Activated CD8-positive, alpha-beta memory T cell treated with anti-CD3 and anti-CD28 coated beads, Interleukin-2, amount 50 U/mL, for 48 hours (primary cell): ENCODE data around the gene SPATA6.
"Not testable (repeated sequence)": the region's sequence is repeated elsewhere in the genome, so short reads cannot be mapped to it uniquely, and the experiment has no call there.

ENCODE experiments used
- DNase-seq: peaks from one replicate; pipeline ENCODE4 v3.0.0-alpha.2; 2020

The SPATA6 gene

GRCh38 chr1:48471691-48472576 is at the start of gene SPATA6:
TSS of gene SPATA6 (minus strand) at chr1:48472204. CDS start at chr1:48472008, 196 bp downstream.
- peak; percentile 97 for DNase-seq

DNA sequence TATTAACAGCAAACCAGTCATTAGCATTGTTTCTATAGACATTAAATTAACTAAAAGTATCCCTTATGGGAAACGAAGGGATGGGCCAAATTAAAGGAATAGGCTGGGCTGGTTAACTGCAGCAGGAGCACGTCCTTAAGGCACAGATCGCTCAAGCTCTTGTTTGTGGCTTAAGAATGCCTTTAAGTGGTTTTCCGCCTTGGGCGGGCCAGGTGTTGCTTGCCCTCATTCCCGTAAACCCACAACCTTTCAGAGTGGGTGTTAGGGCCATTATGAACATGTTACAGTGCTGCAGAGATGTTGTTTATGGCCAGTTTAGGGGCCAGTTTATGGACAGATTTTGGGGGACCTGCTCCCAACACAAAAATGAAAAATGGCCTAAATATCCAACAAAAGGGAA is 47.9 kb upstream of the SPATA6 start:
- DNase-seq = not testable (repeated sequence)

GRCh38 chr1:48506870-48507269 is 34.9 kb upstream of the SPATA6 start:
- no peak for DNase-seq

- DNase-seq = no peak
These were observed 28.8 kb upstream of the SPATA6 start for GRCh38 chr1:48500541-48501450.

- DNase-seq = no peak
These were observed 27.3 kb upstream of the SPATA6 start for GRCh38 chr1:48499211-48499735.

GRCh38 chr1:48498096-48498791 is 26.2 kb upstream of the SPATA6 start:
- peak; percentile 89 for DNase-seq

- no peak for DNase-seq
These were observed 23.9 kb upstream of the SPATA6 start for GRCh38 chr1:48495911-48496310.

DNA sequence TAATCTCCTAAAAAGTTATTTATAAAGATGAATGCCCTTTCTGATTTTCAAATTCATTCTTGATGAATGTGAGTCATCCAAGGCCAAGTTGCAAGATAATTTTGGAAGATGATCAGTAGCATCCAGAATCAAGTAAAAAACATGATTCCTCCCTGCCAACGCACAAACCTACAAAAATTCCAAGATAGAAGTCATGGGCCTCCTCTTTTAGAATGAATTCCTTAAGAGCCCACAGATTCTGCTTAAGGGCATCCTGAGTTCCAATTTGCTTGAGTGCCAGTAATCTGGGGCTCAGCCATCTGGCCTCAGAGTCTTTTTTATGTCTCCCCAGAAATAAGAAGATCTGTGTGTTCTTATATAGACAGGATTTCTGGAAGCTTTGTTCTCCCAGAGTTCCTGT is 23.2 kb upstream of the SPATA6 start:
- DNase-seq = no peak

GRCh38 chr1:48493970-48494769 is 22.2 kb upstream of the SPATA6 start:
- no peak for DNase-seq

DNA sequence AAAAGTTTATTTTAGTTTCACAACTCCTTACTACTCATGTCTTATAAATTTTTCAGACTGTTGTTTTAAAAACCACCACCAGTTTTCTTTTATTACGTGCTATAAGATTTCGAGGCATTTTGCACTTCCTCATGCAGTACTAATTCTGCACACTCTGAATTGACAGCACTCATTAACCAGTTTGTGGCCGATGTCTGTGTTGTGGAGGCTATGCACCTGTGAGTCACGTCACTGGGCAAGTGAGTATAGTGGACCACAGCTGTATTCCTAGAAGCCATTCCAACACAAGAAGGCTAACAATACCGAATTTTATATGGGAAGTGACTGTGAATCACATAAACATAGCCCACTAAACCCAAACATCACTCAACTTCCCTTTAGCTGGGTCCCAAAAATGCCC is 21.0 kb upstream of the SPATA6 start:
- no peak for DNase-seq

DNA sequence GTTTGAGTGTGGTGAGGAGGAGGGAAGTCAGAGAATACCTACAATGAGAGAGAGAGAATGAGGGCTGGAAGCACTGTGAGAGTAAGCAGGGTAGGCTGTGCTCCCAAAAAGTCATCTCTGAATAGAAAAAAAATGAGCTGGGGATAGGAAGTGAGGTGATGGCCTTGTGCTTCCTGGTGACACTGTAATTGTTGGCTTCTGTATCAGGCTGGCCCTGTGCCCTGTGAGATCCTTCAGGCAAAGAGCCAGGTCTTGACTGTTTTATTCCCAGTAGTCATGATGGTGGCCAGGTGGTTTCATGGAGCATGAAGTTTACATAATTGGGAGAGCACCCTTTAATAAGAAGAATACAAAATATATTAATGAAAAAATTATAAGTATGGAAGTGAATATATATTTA is 20.4 kb upstream of the SPATA6 start:
- DNase-seq = no peak

DNA sequence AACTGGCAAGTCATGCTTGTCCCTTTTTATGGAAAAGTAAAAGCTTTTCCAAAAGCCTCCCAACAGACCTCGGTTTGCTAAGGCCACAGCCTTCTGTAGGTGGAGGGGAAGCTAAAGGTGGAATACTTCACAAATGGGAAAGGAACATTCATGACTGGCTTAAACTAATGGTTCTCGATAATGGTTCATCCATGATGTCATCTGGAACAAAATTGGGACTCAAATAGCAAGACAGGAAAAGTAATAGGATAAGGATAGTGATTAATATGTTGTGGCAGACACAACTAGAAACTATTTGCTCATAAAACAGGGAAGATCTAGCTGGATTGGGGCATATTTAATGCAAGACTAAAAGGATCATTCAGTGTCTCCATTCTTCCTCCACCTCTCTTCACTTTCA is 16.7 kb upstream of the SPATA6 start:
- no peak for DNase-seq

GRCh38 chr1:48480504-48480903 is 8.5 kb upstream of the SPATA6 start:
- DNase-seq = no peak

GRCh38 chr1:48480023-48480422 is 8.0 kb upstream of the SPATA6 start:
- not testable (repeated sequence) for DNase-seq

DNA sequence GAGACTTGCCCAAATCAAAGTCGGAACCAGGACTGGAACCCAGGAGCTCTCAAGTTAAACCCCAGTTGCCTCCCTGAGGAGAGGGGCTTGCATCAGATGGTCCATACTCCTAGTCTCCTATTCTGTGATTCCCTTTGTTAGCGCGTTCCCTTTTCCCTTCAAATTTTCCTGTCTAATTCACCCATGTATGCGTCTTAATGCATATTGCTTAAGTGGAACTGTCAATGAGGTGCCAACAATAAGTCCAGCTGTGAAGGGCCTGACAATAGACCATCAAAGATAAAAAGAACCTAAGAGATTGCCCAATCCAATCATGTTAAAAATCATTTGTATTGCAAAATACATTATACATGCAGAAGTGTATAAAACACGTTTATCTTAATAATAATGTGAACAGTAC is 634 bp upstream of the SPATA6 start:
- DNase-seq = no peak

GRCh38 chr1:48470950-48471690 is 884 bp downstream of the SPATA6 start:
- DNase-seq = no peak

DNA sequence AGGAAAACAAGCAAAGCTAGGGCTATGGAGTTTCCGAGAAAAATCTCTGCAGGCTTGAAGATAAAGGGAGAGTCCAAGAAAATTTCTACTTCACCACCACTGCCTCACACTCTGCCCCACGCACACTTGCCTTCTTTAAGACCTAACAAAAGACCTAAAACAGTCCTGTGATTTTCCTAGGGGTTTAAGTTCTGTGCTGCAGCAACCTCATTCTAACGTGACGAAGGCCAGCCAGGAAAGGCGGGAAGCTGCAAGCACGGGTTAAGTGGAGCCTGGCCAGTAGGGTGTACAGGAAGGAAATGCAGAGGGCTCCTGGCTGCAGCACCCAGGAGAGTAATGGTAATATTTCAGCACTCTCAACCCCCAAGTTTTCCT is 1.5 kb downstream of the SPATA6 start:
- DNase-seq = no peak

DNA sequence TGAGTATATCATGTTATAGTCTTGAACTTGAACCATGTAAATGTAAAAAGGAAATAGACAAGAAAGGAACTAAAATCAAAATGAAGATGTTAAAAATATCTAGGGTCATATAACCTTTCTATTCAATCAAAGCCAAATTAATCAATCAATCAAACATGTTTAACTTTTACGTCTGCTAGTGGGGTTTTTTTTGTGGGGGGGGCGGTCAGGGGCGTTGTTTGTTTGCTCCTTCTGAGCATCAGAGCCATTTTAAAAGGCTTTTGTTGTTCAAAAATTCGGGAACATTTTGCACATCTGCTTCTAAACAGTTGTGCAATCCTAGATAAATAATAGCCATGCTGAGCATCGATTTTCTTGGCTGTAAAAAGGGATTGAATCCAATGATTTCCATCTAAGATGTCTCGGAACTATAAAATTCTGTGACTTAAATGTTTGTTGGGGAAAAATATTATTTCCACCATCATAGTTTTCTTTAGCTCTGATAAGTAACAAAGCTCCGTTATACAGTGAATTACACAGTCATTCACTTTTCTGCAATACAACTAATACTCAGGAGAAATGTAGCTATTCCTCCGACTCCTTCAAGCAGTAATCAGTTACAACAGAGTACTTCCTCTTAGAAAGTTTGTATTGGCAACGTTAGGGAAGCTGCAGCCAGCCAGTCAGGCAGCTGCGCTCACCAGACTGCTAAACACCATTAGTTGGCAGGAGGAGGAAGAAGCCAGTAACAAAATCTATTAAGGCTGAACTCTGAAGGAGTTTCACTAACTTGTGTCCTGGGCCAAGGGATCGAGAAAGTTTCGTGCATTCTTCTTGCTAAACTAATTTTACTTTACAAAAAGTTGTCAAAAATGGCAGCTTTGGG is 2.2 kb downstream of the SPATA6 start:
- no peak for DNase-seq

DNA sequence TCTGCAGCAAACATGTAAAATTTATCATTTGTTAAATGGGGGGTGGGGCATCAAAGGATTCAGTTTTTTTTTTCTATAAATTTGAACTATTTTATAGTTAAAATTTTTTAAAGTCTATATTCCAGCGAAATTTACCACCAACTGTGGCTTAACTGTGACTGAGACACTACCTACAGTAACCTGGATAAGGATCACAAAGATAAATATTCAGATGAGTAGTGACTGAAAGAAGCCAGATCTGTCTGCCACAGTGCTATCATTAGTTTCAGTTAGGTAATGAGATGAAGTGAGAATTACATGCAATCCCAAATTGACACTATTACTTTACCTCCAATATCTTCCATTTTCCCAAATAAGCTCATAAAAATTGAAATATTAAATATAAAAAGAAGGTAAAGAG is 5.4 kb downstream of the SPATA6 start:
- no peak for DNase-seq

- DNase-seq = no peak
These were observed 9.2 kb downstream of the SPATA6 start for GRCh38 chr1:48462716-48463302.
